Cardiac fibroblast (primary cell): Measurements from ENCODE around the gene CACNA2D3.

Experiments
- DNase-seq, 2 donors: peaks; one replicate each; pipeline versions ENCODE4 v3.0.0 to v3.0.0-alpha.2; 2010; ENCODE audit warnings: low read depth in 2 of 2
- H3K4me3 ChIP-seq, 2 donors: replicated peaks in 1 of 2; 1 replicate in 1 of 2; 2 replicates in 1 of 2; pipeline ENCODE4 v1.5.1; 2011; ENCODE audit warnings: low read depth in 2 of 2, low read length in 2 of 2, mild to moderate bottlenecking in 2 of 2, moderate library complexity in 1 of 2
- TF ChIP-seq, protein P1 (sequence below): IDR thresholded peaks from one replicate; pipeline ENCODE4 v1.5.1; 2011; ENCODE audit warnings: low read depth, mild to moderate bottlenecking, low read length, inconsistent platforms

The CACNA2D3 gene

DNA sequence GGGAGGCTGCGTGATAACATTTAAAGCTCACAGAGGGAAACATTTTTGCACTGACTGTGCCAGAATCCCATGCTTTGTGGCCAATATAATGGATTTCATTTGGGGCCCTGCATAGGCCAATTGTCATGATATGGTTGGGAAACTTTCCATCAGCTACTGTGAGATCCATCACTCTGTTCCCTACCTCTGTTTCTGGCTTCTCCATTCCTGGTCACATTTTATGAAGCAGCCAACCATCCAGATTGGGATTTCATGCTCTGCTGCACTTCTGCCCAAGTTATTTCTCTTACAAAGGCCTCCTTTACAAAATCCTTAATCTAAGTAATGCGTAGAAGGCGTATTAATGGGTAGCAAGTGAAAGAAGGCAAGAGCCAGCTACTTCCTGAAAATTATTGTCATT, 584.4 kb downstream of the CACNA2D3 start:
- TF ChIP-seq, protein P1, sequence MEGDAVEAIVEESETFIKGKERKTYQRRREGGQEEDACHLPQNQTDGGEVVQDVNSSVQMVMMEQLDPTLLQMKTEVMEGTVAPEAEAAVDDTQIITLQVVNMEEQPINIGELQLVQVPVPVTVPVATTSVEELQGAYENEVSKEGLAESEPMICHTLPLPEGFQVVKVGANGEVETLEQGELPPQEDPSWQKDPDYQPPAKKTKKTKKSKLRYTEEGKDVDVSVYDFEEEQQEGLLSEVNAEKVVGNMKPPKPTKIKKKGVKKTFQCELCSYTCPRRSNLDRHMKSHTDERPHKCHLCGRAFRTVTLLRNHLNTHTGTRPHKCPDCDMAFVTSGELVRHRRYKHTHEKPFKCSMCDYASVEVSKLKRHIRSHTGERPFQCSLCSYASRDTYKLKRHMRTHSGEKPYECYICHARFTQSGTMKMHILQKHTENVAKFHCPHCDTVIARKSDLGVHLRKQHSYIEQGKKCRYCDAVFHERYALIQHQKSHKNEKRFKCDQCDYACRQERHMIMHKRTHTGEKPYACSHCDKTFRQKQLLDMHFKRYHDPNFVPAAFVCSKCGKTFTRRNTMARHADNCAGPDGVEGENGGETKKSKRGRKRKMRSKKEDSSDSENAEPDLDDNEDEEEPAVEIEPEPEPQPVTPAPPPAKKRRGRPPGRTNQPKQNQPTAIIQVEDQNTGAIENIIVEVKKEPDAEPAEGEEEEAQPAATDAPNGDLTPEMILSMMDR = no peak
- no peak overlapping the region for H3K4me3 ChIP-seq
- DNase-seq = no peak

DNA sequence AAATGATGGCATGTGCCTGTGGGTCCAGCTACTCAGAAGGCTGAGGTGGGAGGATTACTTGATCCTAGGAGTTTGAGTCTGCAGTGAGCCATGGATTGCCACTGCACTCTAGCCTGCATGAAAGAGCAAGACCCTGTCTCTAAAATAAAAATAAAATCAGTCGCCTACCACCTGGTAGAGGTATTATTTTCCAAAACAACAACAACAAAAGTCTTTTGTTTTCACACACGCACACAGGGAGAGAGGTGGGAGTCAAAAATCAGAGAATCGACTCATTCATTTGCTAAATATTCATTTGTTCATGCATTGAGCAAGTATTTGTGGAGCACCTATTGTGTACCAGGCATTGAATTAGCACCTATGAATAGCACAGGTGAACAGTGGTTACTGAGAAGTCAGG, 587.4 kb downstream of the CACNA2D3 start:
- DNase-seq = no peak
- H3K4me3 ChIP-seq = no peak overlapping the region
- TF ChIP-seq, protein P1 = no peak

DNA sequence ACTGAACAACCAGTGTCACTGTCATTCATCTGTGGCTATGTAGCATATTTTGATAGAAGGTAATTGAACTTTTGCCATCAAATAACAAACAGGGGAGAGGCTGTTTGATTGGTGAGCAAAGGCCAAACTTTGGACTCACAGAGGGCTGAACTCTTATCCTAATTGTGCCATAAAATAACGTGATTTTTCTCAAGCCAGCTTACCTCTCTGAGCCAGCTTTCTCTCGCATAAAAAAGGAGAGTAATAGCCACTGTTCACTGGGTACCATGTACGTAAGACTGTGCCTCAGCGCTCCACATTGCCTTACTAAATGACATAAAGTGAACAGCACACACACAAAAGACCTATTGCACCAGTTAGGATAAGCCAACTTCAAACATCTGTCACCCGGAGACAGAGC, 588.6 kb downstream of the CACNA2D3 start:
- no peak for DNase-seq
- H3K4me3 ChIP-seq = no peak overlapping the region
- TF ChIP-seq, protein P1 = no peak

DNA sequence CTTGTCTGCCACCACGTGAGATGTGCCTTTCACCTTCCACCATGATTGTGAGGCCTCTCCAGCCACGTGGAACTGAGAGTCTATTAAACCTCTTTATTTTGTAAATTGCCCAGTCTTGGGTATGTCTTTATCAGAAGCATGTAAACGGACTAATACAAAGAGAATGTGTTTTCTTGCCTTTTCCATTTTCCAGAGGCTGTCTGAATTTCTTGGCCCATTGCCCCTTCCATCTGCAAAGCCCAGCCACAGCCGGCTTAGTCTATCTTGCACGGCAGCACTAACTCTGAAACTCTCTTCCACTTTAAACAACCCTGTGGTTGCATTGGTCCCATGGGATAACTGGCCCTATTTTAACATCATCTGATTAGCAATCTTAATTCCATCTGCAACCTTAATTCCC, 590.2 kb downstream of the CACNA2D3 start:
- TF ChIP-seq, protein P1 = no peak
- H3K4me3 ChIP-seq = no peak overlapping the region
- peak in 1 of 2 donors; percentile 34 for DNase-seq

DNA sequence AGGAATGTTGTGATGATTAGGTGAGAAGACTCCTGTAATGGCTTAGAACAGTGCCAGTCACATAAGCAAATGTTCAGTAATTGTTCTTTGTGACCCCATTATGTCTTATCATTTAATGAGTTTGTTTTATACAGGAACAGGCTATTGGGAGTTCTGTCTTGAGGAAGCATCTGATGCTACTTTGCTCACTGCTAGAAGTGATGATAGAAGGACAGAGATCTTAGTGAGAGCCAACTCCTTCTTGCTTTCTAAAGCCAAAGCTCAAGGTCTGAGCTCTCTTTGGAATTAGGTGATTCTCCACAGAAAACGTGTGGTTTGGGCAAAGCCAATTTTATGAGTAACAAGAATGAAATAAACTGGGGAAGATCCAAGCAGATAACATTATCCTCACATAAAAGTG, 590.7 kb downstream of the CACNA2D3 start:
- TF ChIP-seq, protein P1 = no peak
- no peak for DNase-seq
- no peak overlapping the region for H3K4me3 ChIP-seq

DNA sequence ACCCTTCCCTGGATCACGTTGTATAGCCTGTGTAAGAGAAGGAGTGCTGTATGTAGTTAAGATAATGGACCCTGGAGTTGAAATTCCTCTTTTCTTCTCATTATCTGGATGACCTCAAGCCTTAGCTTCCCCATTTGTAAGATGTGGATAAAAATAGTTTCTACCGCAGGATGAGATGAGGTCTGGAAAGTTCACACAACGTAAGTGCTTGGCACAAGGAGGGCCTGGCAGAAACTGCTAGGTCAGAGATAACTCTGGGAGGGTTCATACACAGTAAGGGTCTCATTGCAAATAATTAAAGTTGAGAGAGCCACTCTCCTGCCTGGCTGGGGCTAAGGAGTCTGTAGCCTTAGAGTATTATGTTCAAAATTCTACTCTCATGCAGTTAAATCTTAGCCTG, 591.1 kb downstream of the CACNA2D3 start:
- no peak overlapping the region for H3K4me3 ChIP-seq
- TF ChIP-seq, protein P1 = no peak
- DNase-seq = no peak

DNA sequence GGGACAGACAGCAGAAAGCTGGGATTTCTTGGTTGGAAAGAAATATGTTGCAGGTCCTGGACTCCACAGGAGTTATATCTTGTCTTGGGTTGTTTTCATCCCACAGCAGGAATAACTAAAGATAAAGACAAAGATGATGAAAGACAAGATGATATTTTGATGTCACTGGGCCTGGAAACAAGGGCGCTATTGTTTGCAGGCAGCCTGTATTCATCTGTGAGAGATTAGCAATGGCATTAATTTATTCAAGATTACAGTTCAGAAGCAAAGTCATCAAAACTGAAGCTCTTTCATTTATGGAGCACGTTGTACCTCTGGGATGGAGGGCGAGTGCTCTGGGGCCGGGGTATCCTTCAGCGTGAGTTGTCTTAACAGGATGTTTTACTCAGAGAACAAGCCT, 591.7 kb downstream of the CACNA2D3 start:
- TF ChIP-seq, protein P1 = no peak
- DNase-seq = no peak
- no peak overlapping the region for H3K4me3 ChIP-seq
